ENCODE data around the gene NACC2.

Gene NACC2

DNA sequence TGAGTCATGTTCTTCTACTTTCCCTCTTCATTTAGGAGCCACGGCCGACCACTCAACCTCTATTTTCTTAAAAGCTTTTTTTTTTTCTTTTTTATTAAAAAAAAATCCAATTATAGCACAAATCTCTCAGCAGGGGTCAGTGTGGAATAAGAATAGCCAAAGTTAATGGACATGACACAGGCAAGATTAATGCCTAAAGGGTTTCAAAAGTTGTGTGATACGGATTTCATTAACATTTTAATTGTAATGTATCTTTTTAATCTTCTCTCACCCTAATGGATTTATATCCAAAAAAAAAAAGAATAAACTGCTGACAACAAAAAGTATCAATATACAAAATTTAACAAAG is 5.4 kb downstream of the NACC2 start:
- Histone ChIP-seq H4K20me1 (ENCODE audit: insufficient read depth, low read length, poor library complexity, severe bottlenecking) (no peaks in the 10 kb centered on the region), H3K36me3 (ENCODE audit: insufficient read depth, low read length) (no peaks in the 10 kb centered on the region), H3K4me1 (ENCODE audit: insufficient read depth, low read length, poor library complexity, severe bottlenecking) (peaks cover 16% of the 10 kb centered on the region), H3K9ac (ENCODE audit: low read depth, low read length, poor library complexity, severe bottlenecking) (peak overlapping the region; percentile 65), H3K9me3 (ENCODE audit: insufficient read depth, low read depth, low read length) (no peaks in the 10 kb centered on the region), H3K79me2 (ENCODE audit: insufficient read depth, low read length) (no peaks in the 10 kb centered on the region), H3K27me3 (ENCODE audit: insufficient read depth, low read length, poor library complexity, severe bottlenecking) (no peaks in the 10 kb centered on the region), H3K4me3 (ENCODE audit: low read length, poor library complexity, severe bottlenecking) (peak overlapping the region; percentile 17), H3K9me2 (replicated peaks; ENCODE audit: low read depth, low read length) (no peaks in the 10 kb centered on the region), H3F3A (ENCODE audit: low read depth) (no peaks in the 10 kb centered on the region), H3K4me2 (ENCODE audit: low read depth, low read length, poor library complexity, severe bottlenecking) (peak overlapping the region; percentile 56), H2AFZ (ENCODE audit: low read length) (peak overlapping the region; percentile 42; the same call in 1 of the 2 replicates)
- TF ChIP-seq, protein P1, sequence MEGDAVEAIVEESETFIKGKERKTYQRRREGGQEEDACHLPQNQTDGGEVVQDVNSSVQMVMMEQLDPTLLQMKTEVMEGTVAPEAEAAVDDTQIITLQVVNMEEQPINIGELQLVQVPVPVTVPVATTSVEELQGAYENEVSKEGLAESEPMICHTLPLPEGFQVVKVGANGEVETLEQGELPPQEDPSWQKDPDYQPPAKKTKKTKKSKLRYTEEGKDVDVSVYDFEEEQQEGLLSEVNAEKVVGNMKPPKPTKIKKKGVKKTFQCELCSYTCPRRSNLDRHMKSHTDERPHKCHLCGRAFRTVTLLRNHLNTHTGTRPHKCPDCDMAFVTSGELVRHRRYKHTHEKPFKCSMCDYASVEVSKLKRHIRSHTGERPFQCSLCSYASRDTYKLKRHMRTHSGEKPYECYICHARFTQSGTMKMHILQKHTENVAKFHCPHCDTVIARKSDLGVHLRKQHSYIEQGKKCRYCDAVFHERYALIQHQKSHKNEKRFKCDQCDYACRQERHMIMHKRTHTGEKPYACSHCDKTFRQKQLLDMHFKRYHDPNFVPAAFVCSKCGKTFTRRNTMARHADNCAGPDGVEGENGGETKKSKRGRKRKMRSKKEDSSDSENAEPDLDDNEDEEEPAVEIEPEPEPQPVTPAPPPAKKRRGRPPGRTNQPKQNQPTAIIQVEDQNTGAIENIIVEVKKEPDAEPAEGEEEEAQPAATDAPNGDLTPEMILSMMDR (conservative IDR thresholded peaks at IDR 0.05; ENCODE audit: low read length), result peak; percentile 64
- no peak for TF ChIP-seq EZH2phosphoT487 (IDR thresholded peaks at IDR 0.05; ENCODE audit: borderline replicate concordance)

DNA sequence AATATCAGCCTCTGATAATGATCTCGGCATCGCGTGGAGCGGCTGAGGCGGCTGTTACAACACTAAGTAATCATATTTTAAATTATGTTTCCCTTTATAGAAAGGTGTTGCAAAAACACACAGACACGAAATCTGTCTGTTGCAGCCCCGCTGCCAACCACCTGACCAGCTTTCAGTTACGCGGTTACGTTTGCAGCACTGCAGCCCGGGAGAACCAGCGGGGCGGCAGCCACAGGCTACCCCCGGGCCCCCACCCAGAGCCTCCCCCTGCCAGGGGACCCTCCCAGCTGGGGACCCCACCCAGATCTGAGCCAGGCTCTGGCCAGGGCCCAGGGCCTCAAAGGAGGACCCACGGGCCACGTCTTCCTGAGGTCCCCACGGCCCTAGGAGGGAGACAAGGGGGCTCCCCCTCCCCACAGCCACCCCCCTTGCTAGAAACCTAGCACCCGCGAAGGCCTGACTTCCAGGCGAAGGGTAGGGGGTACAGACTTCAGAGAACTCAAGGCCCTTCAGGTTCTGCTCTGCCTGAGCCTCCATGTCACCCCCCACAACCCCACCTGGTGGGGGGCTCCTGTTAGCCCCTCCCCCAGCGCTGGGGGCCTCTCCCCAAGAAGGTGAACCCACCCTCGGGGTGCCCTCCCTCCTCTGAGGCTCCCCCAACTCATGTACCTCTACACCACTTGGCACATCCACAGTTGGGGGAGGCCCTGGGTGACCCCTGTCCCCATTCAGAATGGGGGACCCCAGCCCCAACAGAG is 6.0 kb downstream of the NACC2 start:
- peaks cover 16% of the 10 kb centered on the region for H3K4me1 ChIP-seq (ENCODE audit: insufficient read depth, low read length, poor library complexity, severe bottlenecking)
- no peaks in the 10 kb centered on the region for H3K27me3 ChIP-seq (ENCODE audit: insufficient read depth, low read length, poor library complexity, severe bottlenecking)
- no peaks in the 10 kb centered on the region for H3K9me2 ChIP-seq (replicated peaks; ENCODE audit: low read depth, low read length)
- H4K20me1 ChIP-seq (ENCODE audit: insufficient read depth, low read length, poor library complexity, severe bottlenecking), result no peaks in the 10 kb centered on the region
- H3K4me2 ChIP-seq (ENCODE audit: low read depth, low read length, poor library complexity, severe bottlenecking), result peak overlapping the region; percentile 56
- H3K9me3 ChIP-seq (ENCODE audit: insufficient read depth, low read depth, low read length), result no peaks in the 10 kb centered on the region
- peak overlapping the region; percentile 64 for H2AFZ ChIP-seq (ENCODE audit: low read length)
- H3K36me3 ChIP-seq (ENCODE audit: insufficient read depth, low read length), result no peaks in the 10 kb centered on the region
- peak overlapping the region; percentile 17 for H3K4me3 ChIP-seq (ENCODE audit: low read length, poor library complexity, severe bottlenecking)
- no peaks in the 10 kb centered on the region for H3K79me2 ChIP-seq (ENCODE audit: insufficient read depth, low read length)
- H3K9ac ChIP-seq (ENCODE audit: low read depth, low read length, poor library complexity, severe bottlenecking), result peak overlapping the region; percentile 65
- TF ChIP-seq, protein P1 (conservative IDR thresholded peaks at IDR 0.05; ENCODE audit: low read length), result no peak
- no peaks in the 10 kb centered on the region for H3F3A ChIP-seq (ENCODE audit: low read depth)

DNA sequence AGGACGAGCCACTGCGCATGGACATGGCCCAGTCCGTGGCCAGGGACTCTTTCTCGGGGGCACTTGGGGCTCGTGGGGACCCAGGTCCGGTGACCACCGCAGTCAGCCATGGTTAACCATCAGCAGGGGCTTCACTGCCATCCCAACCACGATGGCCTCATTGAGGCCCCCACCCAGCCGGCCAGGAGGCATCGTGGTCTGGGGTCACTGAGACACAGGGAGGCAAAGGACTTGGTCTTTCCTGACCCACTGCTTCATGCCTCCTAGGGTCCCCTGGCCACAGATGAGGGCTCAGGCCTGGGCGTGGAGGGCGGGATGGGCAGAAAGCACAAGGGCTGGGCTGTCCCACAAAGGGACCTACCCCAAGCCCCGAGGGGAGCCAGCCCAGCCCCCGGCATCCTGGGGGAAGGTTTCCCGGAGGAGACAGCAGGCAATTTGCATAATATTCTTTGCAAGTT is 6.6 kb downstream of the NACC2 start:
- Histone ChIP-seq H3K4me3 (ENCODE audit: low read length, poor library complexity, severe bottlenecking) (peak overlapping the region; percentile 17), H3K36me3 (ENCODE audit: insufficient read depth, low read length) (no peaks in the 10 kb centered on the region), H3K4me2 (ENCODE audit: low read depth, low read length, poor library complexity, severe bottlenecking) (peak overlapping the region; percentile 56), H3K27me3 (ENCODE audit: insufficient read depth, low read length, poor library complexity, severe bottlenecking) (no peaks in the 10 kb centered on the region), H4K20me1 (ENCODE audit: insufficient read depth, low read length, poor library complexity, severe bottlenecking) (no peaks in the 10 kb centered on the region), H3K9me3 (ENCODE audit: insufficient read depth, low read depth, low read length) (no peaks in the 10 kb centered on the region), H3K79me2 (ENCODE audit: insufficient read depth, low read length) (no peaks in the 10 kb centered on the region), H3K9ac (ENCODE audit: low read depth, low read length, poor library complexity, severe bottlenecking) (peak overlapping the region; percentile 65), H3F3A (ENCODE audit: low read depth) (no peaks in the 10 kb centered on the region), H3K4me1 (ENCODE audit: insufficient read depth, low read length, poor library complexity, severe bottlenecking) (peaks cover 16% of the 10 kb centered on the region), H2AFZ (ENCODE audit: low read length) (peak overlapping the region; percentile 64), H3K9me2 (replicated peaks; ENCODE audit: low read depth, low read length) (no peaks in the 10 kb centered on the region)
- TF ChIP-seq, protein P1 (conservative IDR thresholded peaks at IDR 0.05; ENCODE audit: low read length), result no peak
- TF ChIP-seq EZH2phosphoT487 (IDR thresholded peaks at IDR 0.05; ENCODE audit: borderline replicate concordance), result no peak
